Measurements from ENCODE around the gene ZBTB5. TPM values are rescaled to one million over a fixed set of nuclear protein-coding genes. Genes with fewer than 3 reads are reported as not detected.

Gene ZBTB5
- total and polyA plus RNA-seq, 9 of the 15 experiments (the other 6 are each of a cell fraction or from before 2014, with no cell fraction given) = 2.3 to 43.2 (median 15.5) TPM

GRCh38 chr9:37429441-37430285 is 35.6 kb downstream of the ZBTB5 start:
- ATAC-seq (no peak; the same call in 1 of the 3 replicates), FAIRE-seq (no peak), DNase-seq (ENCODE audit: extremely low read depth in 1 of 4, low spot score in 3 of 4) (no peak)
- Histone ChIP-seq H4K20me1 (replicated peaks; ENCODE audit: control insufficient read depth, insufficient read depth, low read length) (peaks cover 14% of the 10 kb centered on the region), H3K27me3 (ENCODE audit: control insufficient read depth in 2 of 2, insufficient read depth in 2 of 2, low read length in 2 of 2) (no peaks in the 10 kb centered on the region), H3K9me1 (ENCODE audit: control insufficient read depth, insufficient read depth, low read length) (no peaks in the 10 kb centered on the region), H3K9ac (ENCODE audit: insufficient read depth in 1 of 2, low read depth in 2 of 2, low read length in 2 of 2) (peak overlapping the region in 1 of 2 experiments; percentile 70; a peak in 1 of 4 replicates), H3K9me3 (replicated peaks; ENCODE audit: control insufficient read depth, insufficient read depth, low read depth, low read length) (no peaks in the 10 kb centered on the region), H3K27ac (ENCODE audit: extremely low read depth, low read depth, low read length) (no peak overlapping the region), H3K4me3 (no peak overlapping the region), H3K4me2 (ENCODE audit: insufficient read depth, low read length) (no peak overlapping the region), H2AFZ (ENCODE audit: low read depth, low read length) (no peak overlapping the region), H3K36me3 (ENCODE audit: control insufficient read depth, insufficient read depth, low read length) (peaks cover 99% of the 10 kb centered on the region), H3K4me1 (replicated peaks in 1 of 2; ENCODE audit: control insufficient read depth in 2 of 2, insufficient read depth in 2 of 2, low read length in 2 of 2) (peaks cover 0 to 13% of the 10 kb centered on the region in 2 experiments; a peak in 2 of 5 replicates), H3K79me2 (ENCODE audit: control insufficient read depth, insufficient read depth, low read length) (peaks cover 9% of the 10 kb centered on the region)
- 92% methylated on average over 17 of the region's 17 CpGs for WGBS (ENCODE audit: insufficient coverage, low coverage, missing lambda C conversion rate)
- in situ Hi-C loops (cut with MboI) (no loop called here), intact Hi-C loops (cut with micrococcal nuclease) (no loop called here)
- ChIA-PET CTCF (ENCODE audit: low intra/inter-chr PET ratio) (no interaction called here), POLR2A (interaction anchor here (0.7 to 1.3 kb wide), 4 partner anchors 9 to 58 kb away, joined by 3 to 4 read pairs (median 3); no protein-coding TSS in a partner anchor)
- TF ChIP-seq SNRNP70 (optimal IDR thresholded peaks at IDR 0.05; ENCODE audit: low read depth, low read length) (peak; percentile 60), CEBPG (CRISPR knock-in tag; IDR thresholded peaks at IDR 0.05) (no peak), CEBPG (tag; conservative IDR thresholded peaks at IDR 0.05 in 1 of 2, IDR thresholded peaks at IDR 0.05 in 1 of 2) (no peak), POLR2A (conservative IDR thresholded peaks at IDR 0.05) (peak; percentile 33; the same call in 1 of the 2 replicates), ZNF184 (CRISPR knock-in tag; IDR thresholded peaks at IDR 0.05) (no peak), POLR3A (IDR thresholded peaks at IDR 0.05; ENCODE audit: borderline replicate concordance, extremely low read depth, insufficient read depth, insufficient read length) (no peak), POLR2AphosphoS2 (IDR thresholded peaks at IDR 0.05; ENCODE audit: low read length) (peak; percentile 13; the same call in 1 of the 2 replicates), LEF1 (IDR thresholded peaks at IDR 0.05) (no peak), ZBTB8A (IDR thresholded peaks at IDR 0.05; ENCODE audit: partially characterized antibody) (no peak), CREB5 (CRISPR knock-in tag; IDR thresholded peaks at IDR 0.05) (no peak), TRIM28 (IDR thresholded peaks at IDR 0.05) (no peak), EP400 (IDR thresholded peaks at IDR 0.05) (no peak), ZNF695 (CRISPR knock-in tag; IDR thresholded peaks at IDR 0.05) (no peak), POLR2G (IDR thresholded peaks at IDR 0.05; ENCODE audit: low read depth, low read length) (peak; percentile 55; the same call in 1 of the 2 replicates), HDAC3 (IDR thresholded peaks at IDR 0.05; ENCODE audit: borderline replicate concordance, partially characterized antibody) (no peak), CBX3 (IDR thresholded peaks at IDR 0.05; ENCODE audit: borderline replicate concordance in 1 of 2, low read length in 2 of 2) (peak in 1 of 2 experiments; percentile 15; a peak in 1 of 3 replicates), HMBOX1 (IDR thresholded peaks at IDR 0.05) (no peak), FOS (IDR thresholded peaks at IDR 0.05; ENCODE audit: extremely low read depth, insufficient read length) (no peak), RBFOX2 (IDR thresholded peaks at IDR 0.05; ENCODE audit: low read depth, low read length) (peak; percentile 47)
- BruUV-seq (replicated peaks) = no TSS peak

All from K562 (cell line).